ENCODE data around the gene CR2. TPM values are rescaled to one million over a fixed set of nuclear protein-coding genes. Genes with fewer than 3 reads are reported as not detected.

CR2 gene
- total and polyA plus RNA-seq, 2 experiments from 2014 or later: not detected

DNA sequence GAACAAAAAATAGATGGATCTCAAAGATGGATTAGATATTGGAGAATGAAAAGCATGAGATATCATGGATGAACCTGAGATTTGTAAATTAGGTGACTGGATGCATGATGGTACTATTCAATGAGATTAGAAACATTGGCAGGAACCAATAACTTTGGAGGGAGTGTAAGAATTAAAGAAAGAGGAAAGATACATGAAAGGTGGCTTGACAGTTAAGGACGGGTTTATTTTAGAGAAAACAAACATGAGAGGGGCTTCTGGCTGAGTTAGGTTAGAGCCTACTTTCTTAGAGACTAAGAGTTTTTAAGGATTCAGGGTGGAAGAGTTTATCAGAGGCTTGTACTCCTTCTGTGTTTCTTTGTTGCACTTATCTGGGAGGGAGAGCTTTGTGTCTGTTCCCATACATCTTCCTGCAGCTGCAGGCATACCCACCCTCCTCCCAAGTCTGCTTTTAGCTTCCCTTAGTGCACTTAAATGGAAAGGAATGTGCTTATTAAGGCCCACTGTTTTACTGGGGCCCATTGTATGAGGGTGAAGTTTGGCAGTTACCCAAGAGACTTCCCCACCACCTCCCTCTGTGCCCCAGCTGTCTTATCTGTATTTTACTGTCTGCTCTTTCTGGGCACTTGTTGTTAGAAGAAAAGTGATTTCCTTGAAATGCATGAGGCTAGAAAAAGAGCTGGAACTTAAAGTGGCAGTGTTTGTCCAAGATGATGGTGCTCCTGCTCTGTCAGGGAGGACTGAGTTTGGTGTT is 26.1 kb upstream of the CR2 start:
- TF ChIP-seq EZH2phosphoT487 (IDR thresholded peaks at IDR 0.05; ENCODE audit: insufficient read depth, low read depth): no peak
- TF ChIP-seq EZH2 (IDR thresholded peaks at IDR 0.05; ENCODE audit: insufficient read depth, poor library complexity, severe bottlenecking): no peak
- peaks cover 16% of the 10 kb centered on the region for H3K27me3 ChIP-seq (replicated peaks; ENCODE audit: insufficient read depth)
- H4K20me1 ChIP-seq (ENCODE audit: insufficient read depth): no peaks in the 10 kb centered on the region
- in situ Hi-C loops (cut with MboI): no loop called here
- H3K36me3 ChIP-seq (ENCODE audit: low read depth): no peaks in the 10 kb centered on the region
- no peaks in the 10 kb centered on the region for H3K9me2 ChIP-seq (ENCODE audit: insufficient read depth)
- no peaks in the 10 kb centered on the region for H3K79me2 ChIP-seq (ENCODE audit: insufficient read depth)
- H3K4me2 ChIP-seq (ENCODE audit: unreplicated experiment): no peak overlapping the region
- no peaks in the 10 kb centered on the region for H3K9me3 ChIP-seq (ENCODE audit: low read depth)
- H3K9ac ChIP-seq: no peak overlapping the region
- WGBS, 2 experiments (ENCODE audit: low coverage in 1 of 2, low lambda C conversion rate in 2 of 2, missing lambda C conversion rate in 2 of 2): 32 to 40% methylated on average over 1 of the region's 1 CpG
- H3F3A ChIP-seq (ENCODE audit: insufficient read depth): no peaks in the 10 kb centered on the region
- no peak overlapping the region for H2AFZ ChIP-seq
- DNase-seq: no peak
- no peak overlapping the region for H3K4me3 ChIP-seq
- no peaks in the 10 kb centered on the region for H3K4me1 ChIP-seq (ENCODE audit: insufficient read depth)
- H3K27ac ChIP-seq: no peak overlapping the region

DNA sequence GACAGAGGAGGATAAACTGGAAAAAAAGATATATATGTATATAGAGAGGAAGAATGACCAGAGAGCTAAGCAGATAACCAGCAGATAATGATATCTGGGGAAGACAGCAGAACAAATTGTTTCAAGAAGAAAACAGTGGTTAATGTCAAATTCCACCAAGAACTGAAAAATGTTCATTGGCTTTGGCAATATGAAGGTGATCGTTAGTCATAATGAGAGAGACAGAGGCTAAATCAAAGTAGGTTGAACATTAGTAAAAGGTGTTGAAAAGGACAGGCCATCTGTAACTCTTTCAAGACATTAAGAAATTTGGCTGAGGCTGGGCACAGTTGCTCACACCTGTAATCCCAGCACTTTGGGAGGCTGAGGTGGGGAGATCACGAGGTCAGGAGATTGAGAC is 25.3 kb upstream of the CR2 start:
- TF ChIP-seq EZH2 (IDR thresholded peaks at IDR 0.05; ENCODE audit: insufficient read depth, poor library complexity, severe bottlenecking) (no peak), EZH2phosphoT487 (IDR thresholded peaks at IDR 0.05; ENCODE audit: insufficient read depth, low read depth) (no peak)
- Histone ChIP-seq H3K36me3 (ENCODE audit: low read depth) (no peaks in the 10 kb centered on the region), H3K27ac (no peak overlapping the region), H3F3A (ENCODE audit: insufficient read depth) (no peaks in the 10 kb centered on the region), H2AFZ (no peak overlapping the region), H4K20me1 (ENCODE audit: insufficient read depth) (no peaks in the 10 kb centered on the region), H3K4me1 (ENCODE audit: insufficient read depth) (no peaks in the 10 kb centered on the region), H3K9me2 (ENCODE audit: insufficient read depth) (no peaks in the 10 kb centered on the region), H3K79me2 (ENCODE audit: insufficient read depth) (no peaks in the 10 kb centered on the region), H3K9me3 (ENCODE audit: low read depth) (no peaks in the 10 kb centered on the region), H3K4me2 (ENCODE audit: unreplicated experiment) (no peak overlapping the region), H3K4me3 (no peak overlapping the region), H3K27me3 (replicated peaks; ENCODE audit: insufficient read depth) (peaks cover 16% of the 10 kb centered on the region), H3K9ac (no peak overlapping the region)
- 52 to 53% methylated on average over 2 of the region's 2 CpGs for WGBS, 2 experiments (ENCODE audit: low coverage in 1 of 2, low lambda C conversion rate in 2 of 2, missing lambda C conversion rate in 2 of 2)
- in situ Hi-C loops (cut with MboI): no loop called here
- no peak for DNase-seq

DNA sequence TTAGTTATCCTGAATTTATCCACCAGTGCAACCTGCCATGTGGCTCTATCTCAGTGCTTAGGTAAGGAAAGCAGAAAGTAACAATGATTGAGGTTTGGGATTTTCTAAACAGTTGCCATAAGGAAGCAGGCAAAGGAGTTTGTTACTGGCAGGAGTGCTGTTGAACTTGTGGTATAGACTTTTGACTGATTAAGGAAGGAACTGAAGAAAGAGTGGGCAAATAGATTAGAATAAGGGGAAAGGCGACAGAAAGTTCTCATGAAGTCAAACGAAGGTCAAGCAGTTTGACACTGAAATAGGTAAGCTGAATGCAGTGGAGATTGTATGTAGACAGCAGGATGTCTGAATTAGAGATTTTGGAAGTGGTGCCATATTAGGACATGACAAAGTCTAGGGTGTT is 24.2 kb upstream of the CR2 start:
- Histone ChIP-seq H3K4me2 (ENCODE audit: unreplicated experiment) (no peak overlapping the region), H3K36me3 (ENCODE audit: low read depth) (no peaks in the 10 kb centered on the region), H3K79me2 (ENCODE audit: insufficient read depth) (no peaks in the 10 kb centered on the region), H3K27me3 (replicated peaks; ENCODE audit: insufficient read depth) (peaks cover 16% of the 10 kb centered on the region), H3K9me3 (ENCODE audit: low read depth) (no peaks in the 10 kb centered on the region), H4K20me1 (ENCODE audit: insufficient read depth) (no peaks in the 10 kb centered on the region), H3K4me3 (no peak overlapping the region), H3K9me2 (ENCODE audit: insufficient read depth) (no peaks in the 10 kb centered on the region), H3K9ac (no peak overlapping the region), H2AFZ (no peak overlapping the region), H3K4me1 (ENCODE audit: insufficient read depth) (no peaks in the 10 kb centered on the region), H3F3A (ENCODE audit: insufficient read depth) (no peaks in the 10 kb centered on the region), H3K27ac (no peak overlapping the region)
- TF ChIP-seq EZH2 (IDR thresholded peaks at IDR 0.05; ENCODE audit: insufficient read depth, poor library complexity, severe bottlenecking): no peak
- no peak for TF ChIP-seq EZH2phosphoT487 (IDR thresholded peaks at IDR 0.05; ENCODE audit: insufficient read depth, low read depth)
- 34 to 39% methylated on average over 2 of the region's 2 CpGs for WGBS, 2 experiments (ENCODE audit: low coverage in 1 of 2, low lambda C conversion rate in 2 of 2, missing lambda C conversion rate in 2 of 2)
- DNase-seq: no peak
- in situ Hi-C loops (cut with MboI): no loop called here

DNA sequence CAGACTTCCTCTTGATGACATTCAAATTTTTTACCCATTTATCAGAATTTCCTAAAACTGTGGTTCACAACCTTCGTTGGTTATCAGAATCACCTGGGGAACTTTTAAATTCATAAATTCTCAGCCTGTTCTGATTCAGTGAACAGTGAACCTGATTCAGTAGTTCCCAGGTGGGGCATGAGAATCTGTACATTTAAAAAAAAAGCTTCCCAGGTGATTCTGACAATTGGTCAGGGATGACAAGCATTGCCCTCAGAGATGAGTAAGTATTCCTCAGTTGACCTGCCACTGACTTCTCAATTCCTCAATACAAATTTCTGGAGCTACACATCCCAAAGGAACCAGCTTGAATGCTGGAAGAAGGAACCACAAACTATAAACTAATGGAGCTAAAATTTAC is 23.5 kb upstream of the CR2 start:
- H3K4me1 ChIP-seq (ENCODE audit: insufficient read depth): no peaks in the 10 kb centered on the region
- H3K9ac ChIP-seq: no peak overlapping the region
- no peak for DNase-seq
- H3K9me3 ChIP-seq (ENCODE audit: low read depth): no peaks in the 10 kb centered on the region
- H2AFZ ChIP-seq: no peak overlapping the region
- H3K27me3 ChIP-seq (replicated peaks; ENCODE audit: insufficient read depth): peaks cover 16% of the 10 kb centered on the region
- no peaks in the 10 kb centered on the region for H3K36me3 ChIP-seq (ENCODE audit: low read depth)
- no peaks in the 10 kb centered on the region for H3K79me2 ChIP-seq (ENCODE audit: insufficient read depth)
- H3K4me2 ChIP-seq (ENCODE audit: unreplicated experiment): no peak overlapping the region
- H3K27ac ChIP-seq: no peak overlapping the region
- H3K4me3 ChIP-seq: no peak overlapping the region
- no peaks in the 10 kb centered on the region for H4K20me1 ChIP-seq (ENCODE audit: insufficient read depth)
- in situ Hi-C loops (cut with MboI): no loop called here
- H3F3A ChIP-seq (ENCODE audit: insufficient read depth): no peaks in the 10 kb centered on the region
- WGBS, 2 experiments (ENCODE audit: low coverage in 1 of 2, low lambda C conversion rate in 2 of 2, missing lambda C conversion rate in 2 of 2): 51 to 56% methylated on average over 1 of the region's 1 CpG
- TF ChIP-seq EZH2 (IDR thresholded peaks at IDR 0.05; ENCODE audit: insufficient read depth, poor library complexity, severe bottlenecking) (no peak), EZH2phosphoT487 (IDR thresholded peaks at IDR 0.05; ENCODE audit: insufficient read depth, low read depth) (no peak)
- no peaks in the 10 kb centered on the region for H3K9me2 ChIP-seq (ENCODE audit: insufficient read depth)

Data from GM23248 (cell line).